ENCODE data around the gene RPGR. TPM values are rescaled to one million over a fixed set of nuclear protein-coding genes. Genes with fewer than 3 reads are reported as not detected.

RPGR gene
- 10 to 100 TPM in 2 of 4 donors, 1 to 10 TPM in 2; 2.9 to 15.7 (median 10.0) TPM for polyA plus RNA-seq
- long read RNA-seq, donor 1, full-length matches to known transcripts: 8 of 8 reads
- long read RNA-seq, donor 1, partial matches to known transcripts: 0 of 8 reads
- long read RNA-seq, donor 1, other reads (novel, unspliced or antisense): 0 of 8 reads
- long read RNA-seq, donor 2, partial matches to known transcripts: 0 of 1 reads
- long read RNA-seq, donor 2, other reads (novel, unspliced or antisense): 0 of 1 reads
- long read RNA-seq, donor 3: 0 reads
- long read RNA-seq, donor 4: 0 reads
- long read RNA-seq, donor 5: 0 reads
- long read RNA-seq, donor 6, partial matches to known transcripts: 0 of 1 reads
- long read RNA-seq, donor 6, other reads (novel, unspliced or antisense): 0 of 1 reads
- long read RNA-seq, donor 7, partial matches to known transcripts: 0 of 1 reads
- long read RNA-seq, donor 7, other reads (novel, unspliced or antisense): 0 of 1 reads
- long read RNA-seq, donor 8: 0 reads
- long read RNA-seq, donor 9: 0 reads
- long read RNA-seq, donor 10: 0 reads

- peak; percentile 90 to 95 for DNase-seq
Measured at GRCh38 chrX:38327007-38327774, at the start of gene RPGR. Gene RPGR (minus strand): TSS chrX:38327509. CDS start chrX:38327367, 142 bp downstream.

GRCh38 chrX:38376747-38377146 is 49.4 kb upstream of the RPGR start:
- Histone ChIP-seq H3K27me3 (ENCODE audit: control insufficient read depth in 3 of 3, insufficient read depth in 3 of 3, low read length in 3 of 3) (no peaks in the 10 kb centered on the region), H3K4me3 (ENCODE audit: low read depth in 1 of 3, low read length in 3 of 3) (no peak overlapping the region), H3K27ac (ENCODE audit: low read depth in 1 of 3, low read length in 2 of 3) (no peak overlapping the region), H3K9me3 (ENCODE audit: control insufficient read depth in 2 of 2, insufficient read depth in 1 of 2, low read depth in 1 of 2, low read length in 1 of 2) (no peaks in the 10 kb centered on the region), H3K4me1 (ENCODE audit: control insufficient read depth in 3 of 3, insufficient read depth in 2 of 3, low read depth in 1 of 3, low read length in 2 of 3) (no peaks in the 10 kb centered on the region), H3K36me3 (ENCODE audit: control insufficient read depth in 3 of 3, insufficient read depth in 2 of 3, low read depth in 1 of 3, low read length in 3 of 3) (peaks cover 0 to 5% (median 0%) of the 10 kb centered on the region in 3 donors)
- WGBS, 3 donors: 64 to 100% (median 69%) methylated on average over 1 of the region's 1 CpG
- no peak for DNase-seq
- no peak for FAIRE-seq

More at GRCh38 chrX:38327007-38327774, at the start of gene RPGR:
- H3K4me1 ChIP-seq (ENCODE audit: control insufficient read depth in 3 of 3, insufficient read depth in 2 of 3, low read depth in 1 of 3, low read length in 2 of 3): peaks cover 0 to 6% (median 0%) of the 10 kb centered on the region in 3 donors
- no peaks in the 10 kb centered on the region for H3K36me3 ChIP-seq (ENCODE audit: control insufficient read depth in 3 of 3, insufficient read depth in 2 of 3, low read depth in 1 of 3, low read length in 3 of 3)
- peak within 1 kb of the TSS; percentile 44 to 98 (median 91) for H3K27ac ChIP-seq (ENCODE audit: low read depth in 1 of 3, low read length in 2 of 3)
- no peaks in the 10 kb centered on the region for H3K9me3 ChIP-seq (ENCODE audit: control insufficient read depth in 2 of 2, insufficient read depth in 1 of 2, low read depth in 1 of 2, low read length in 1 of 2)
- no peaks in the 10 kb centered on the region for H3K27me3 ChIP-seq (ENCODE audit: control insufficient read depth in 3 of 3, insufficient read depth in 3 of 3, low read length in 3 of 3)
- WGBS, 3 donors: 0 to 48% (median 7%) methylated on average over 43 to 67 of the region's 67 CpGs
- FAIRE-seq: no peak
- peak within 1 kb of the TSS; percentile 56 to 73 (median 69) for H3K4me3 ChIP-seq (ENCODE audit: low read depth in 1 of 3, low read length in 3 of 3)

GRCh38 chrX:38375891-38376290 is 48.6 kb upstream of the RPGR start:
- no peaks in the 10 kb centered on the region for H3K4me1 ChIP-seq (ENCODE audit: control insufficient read depth in 3 of 3, insufficient read depth in 2 of 3, low read depth in 1 of 3, low read length in 2 of 3)
- no peak for FAIRE-seq
- no peaks in the 10 kb centered on the region for H3K27me3 ChIP-seq (ENCODE audit: control insufficient read depth in 3 of 3, insufficient read depth in 3 of 3, low read length in 3 of 3)
- WGBS, 3 donors: 28 to 46% (median 29%) methylated on average over 1 of the region's 1 CpG
- DNase-seq: no peak
- no peak overlapping the region for H3K27ac ChIP-seq (ENCODE audit: low read depth in 1 of 3, low read length in 2 of 3)
- peaks cover 0 to 5% (median 0%) of the 10 kb centered on the region in 3 donors for H3K36me3 ChIP-seq (ENCODE audit: control insufficient read depth in 3 of 3, insufficient read depth in 2 of 3, low read depth in 1 of 3, low read length in 3 of 3)
- H3K9me3 ChIP-seq (ENCODE audit: control insufficient read depth in 2 of 2, insufficient read depth in 1 of 2, low read depth in 1 of 2, low read length in 1 of 2): no peaks in the 10 kb centered on the region
- no peak overlapping the region for H3K4me3 ChIP-seq (ENCODE audit: low read depth in 1 of 3, low read length in 3 of 3)

- Histone ChIP-seq H3K9me3 (ENCODE audit: control insufficient read depth in 2 of 2, insufficient read depth in 1 of 2, low read depth in 1 of 2, low read length in 1 of 2) (no peaks in the 10 kb centered on the region), H3K36me3 (ENCODE audit: control insufficient read depth in 3 of 3, insufficient read depth in 2 of 3, low read depth in 1 of 3, low read length in 3 of 3) (peaks cover 0 to 8% (median 0%) of the 10 kb centered on the region in 3 donors), H3K4me3 (ENCODE audit: low read depth in 1 of 3, low read length in 3 of 3) (no peak overlapping the region), H3K4me1 (ENCODE audit: control insufficient read depth in 3 of 3, insufficient read depth in 2 of 3, low read depth in 1 of 3, low read length in 2 of 3) (no peaks in the 10 kb centered on the region), H3K27me3 (ENCODE audit: control insufficient read depth in 3 of 3, insufficient read depth in 3 of 3, low read length in 3 of 3) (no peaks in the 10 kb centered on the region), H3K27ac (ENCODE audit: low read depth in 1 of 3, low read length in 2 of 3) (no peak overlapping the region)
- DNase-seq (no peak), FAIRE-seq (no peak)
- 89 to 95% (median 90%) methylated on average over 3 of the region's 3 CpGs for WGBS, 3 donors
Measured at GRCh38 chrX:38374431-38374830, 47.1 kb upstream of the RPGR start.

- FAIRE-seq (no peak), DNase-seq (no peak)
- no peaks in the 10 kb centered on the region for H3K4me1 ChIP-seq (ENCODE audit: control insufficient read depth in 3 of 3, insufficient read depth in 2 of 3, low read depth in 1 of 3, low read length in 2 of 3)
- WGBS, 3 donors: 51 to 62% (median 52%) methylated on average over 2 of the region's 2 CpGs
- no peaks in the 10 kb centered on the region for H3K27me3 ChIP-seq (ENCODE audit: control insufficient read depth in 3 of 3, insufficient read depth in 3 of 3, low read length in 3 of 3)
- no peak overlapping the region for H3K27ac ChIP-seq (ENCODE audit: low read depth in 1 of 3, low read length in 2 of 3)
- H3K9me3 ChIP-seq (ENCODE audit: control insufficient read depth in 2 of 2, insufficient read depth in 1 of 2, low read depth in 1 of 2, low read length in 1 of 2): no peaks in the 10 kb centered on the region
- peaks cover 0 to 6% (median 0%) of the 10 kb centered on the region in 3 donors for H3K36me3 ChIP-seq (ENCODE audit: control insufficient read depth in 3 of 3, insufficient read depth in 2 of 3, low read depth in 1 of 3, low read length in 3 of 3)
- no peak overlapping the region for H3K4me3 ChIP-seq (ENCODE audit: low read depth in 1 of 3, low read length in 3 of 3)
Measured at GRCh38 chrX:38371641-38372040, 44.3 kb upstream of the RPGR start.

GRCh38 chrX:38368774-38369173 is 41.5 kb upstream of the RPGR start:
- no peaks in the 10 kb centered on the region for H3K9me3 ChIP-seq (ENCODE audit: control insufficient read depth in 2 of 2, insufficient read depth in 1 of 2, low read depth in 1 of 2, low read length in 1 of 2)
- no peak for DNase-seq
- FAIRE-seq: no peak
- no peak overlapping the region for H3K27ac ChIP-seq (ENCODE audit: low read depth in 1 of 3, low read length in 2 of 3)
- H3K4me1 ChIP-seq (ENCODE audit: control insufficient read depth in 3 of 3, insufficient read depth in 2 of 3, low read depth in 1 of 3, low read length in 2 of 3): no peaks in the 10 kb centered on the region
- WGBS, 3 donors: 52 to 93% (median 86%) methylated on average over 2 of the region's 2 CpGs
- H3K4me3 ChIP-seq (ENCODE audit: low read depth in 1 of 3, low read length in 3 of 3): no peak overlapping the region
- H3K36me3 ChIP-seq (ENCODE audit: control insufficient read depth in 3 of 3, insufficient read depth in 2 of 3, low read depth in 1 of 3, low read length in 3 of 3): peaks cover 0 to 6% (median 0%) of the 10 kb centered on the region in 3 donors
- H3K27me3 ChIP-seq (ENCODE audit: control insufficient read depth in 3 of 3, insufficient read depth in 3 of 3, low read length in 3 of 3): no peaks in the 10 kb centered on the region

- H3K4me3 ChIP-seq (ENCODE audit: low read depth in 1 of 3, low read length in 3 of 3): no peak overlapping the region
- no peaks in the 10 kb centered on the region for H3K9me3 ChIP-seq (ENCODE audit: control insufficient read depth in 2 of 2, insufficient read depth in 1 of 2, low read depth in 1 of 2, low read length in 1 of 2)
- DNase-seq (peak in 1 of 2 donors; percentile 33), FAIRE-seq (no peak)
- WGBS, 3 donors: 23 to 52% (median 35%) methylated on average over 3 of the region's 3 CpGs
- no peaks in the 10 kb centered on the region for H3K4me1 ChIP-seq (ENCODE audit: control insufficient read depth in 3 of 3, insufficient read depth in 2 of 3, low read depth in 1 of 3, low read length in 2 of 3)
- peaks cover 0 to 6% (median 0%) of the 10 kb centered on the region in 3 donors for H3K36me3 ChIP-seq (ENCODE audit: control insufficient read depth in 3 of 3, insufficient read depth in 2 of 3, low read depth in 1 of 3, low read length in 3 of 3)
- no peaks in the 10 kb centered on the region for H3K27me3 ChIP-seq (ENCODE audit: control insufficient read depth in 3 of 3, insufficient read depth in 3 of 3, low read length in 3 of 3)
- peak overlapping the region in 1 of 3 donors; percentile 42 for H3K27ac ChIP-seq (ENCODE audit: low read depth in 1 of 3, low read length in 2 of 3)
Measured at GRCh38 chrX:38365954-38366353, 38.6 kb upstream of the RPGR start.

- no peaks in the 10 kb centered on the region for H3K27me3 ChIP-seq (ENCODE audit: control insufficient read depth in 3 of 3, insufficient read depth in 3 of 3, low read length in 3 of 3)
- H3K4me1 ChIP-seq (ENCODE audit: control insufficient read depth in 3 of 3, insufficient read depth in 2 of 3, low read depth in 1 of 3, low read length in 2 of 3): no peaks in the 10 kb centered on the region
- no peaks in the 10 kb centered on the region for H3K9me3 ChIP-seq (ENCODE audit: control insufficient read depth in 2 of 2, insufficient read depth in 1 of 2, low read depth in 1 of 2, low read length in 1 of 2)
- no peak for FAIRE-seq
- H3K36me3 ChIP-seq (ENCODE audit: control insufficient read depth in 3 of 3, insufficient read depth in 2 of 3, low read depth in 1 of 3, low read length in 3 of 3): peaks cover 0 to 2% (median 0%) of the 10 kb centered on the region in 3 donors
- H3K4me3 ChIP-seq (ENCODE audit: low read depth in 1 of 3, low read length in 3 of 3): no peak overlapping the region
- no peak for DNase-seq
- peak overlapping the region in 1 of 3 donors; percentile 53 for H3K27ac ChIP-seq (ENCODE audit: low read depth in 1 of 3, low read length in 2 of 3)
Measured at GRCh38 chrX:38363046-38363445, 35.7 kb upstream of the RPGR start.
